ENCODE results near the gene ATP8A2. TPM values are rescaled to one million over a fixed set of nuclear protein-coding genes. Genes with fewer than 3 reads are reported as not detected.

Gene ATP8A2
- total and polyA plus RNA-seq, 10 of the 15 experiments (the other 5 are each of a cell fraction or from before 2014, with no cell fraction given), result 0.01 to 0.04 (median 0.04) TPM; not detected in 7

- H4K20me1 ChIP-seq (ENCODE audit: control insufficient read depth, insufficient read depth), result no peaks in the 10 kb centered on the region
- H3K79me2 ChIP-seq (ENCODE audit: control insufficient read depth, insufficient read depth, low read length), result no peaks in the 10 kb centered on the region
- H3K36me3 ChIP-seq (ENCODE audit: control insufficient read depth in 2 of 2, insufficient read depth in 2 of 2, low read length in 1 of 2), result no peaks in the 10 kb centered on the region
- H3K27ac ChIP-seq (ENCODE audit: control insufficient read depth, insufficient read depth), result no peak overlapping the region
- ChIA-PET SMC1A (ENCODE audit: uncharacterized antibody, unreplicated experiment) (no interaction called here), POLR2A (interaction anchor here (0.5 kb wide), 1 partner anchor 1957 kb away, joined by 4 read pairs; no protein-coding TSS in a partner anchor), CTCF (no interaction called here), RAD21 (ENCODE audit: unreplicated experiment) (no interaction called here)
- H3K9me3 ChIP-seq (replicated peaks; ENCODE audit: control insufficient read depth, insufficient read depth, low read length), result no peaks in the 10 kb centered on the region; the same call in 2 of the 3 replicates
- H3K4me1 ChIP-seq (ENCODE audit: control insufficient read depth, insufficient read depth, low read length), result no peaks in the 10 kb centered on the region; the same call in 1 of the 2 replicates
- no peak for ATAC-seq
- no TSS peak for BruUV-seq (replicated peaks)
- no peak for DNase-seq (ENCODE audit: low read depth, low spot score)
- no peak overlapping the region for H3K9ac ChIP-seq (ENCODE audit: control insufficient read depth, insufficient read depth, low read length)
- H3K4me2 ChIP-seq (ENCODE audit: control insufficient read depth, insufficient read depth), result no peak overlapping the region
- intact Hi-C loops (cut with micrococcal nuclease; ENCODE audit: unreplicated experiment) (no loop called here), in situ Hi-C loops (cut with MboI) (no loop called here)
- H3K27me3 ChIP-seq (replicated peaks in 1 of 2; ENCODE audit: control insufficient read depth in 2 of 2, insufficient read depth in 2 of 2, low read length in 1 of 2), result no peaks in the 10 kb centered on the region
- no peak overlapping the region for H2AFZ ChIP-seq (ENCODE audit: control insufficient read depth, low read depth, low read length)
- no peak for FAIRE-seq
- H3K4me3 ChIP-seq, result no peak overlapping the region
- TF ChIP-seq CREB1 (IDR thresholded peaks at IDR 0.05; ENCODE audit: low read depth) (no peak), IKZF1 (conservative IDR thresholded peaks at IDR 0.05) (no peak), NFYB (IDR thresholded peaks at IDR 0.05; ENCODE audit: insufficient read depth, low read depth, low read length) (no peak), EED (IDR thresholded peaks at IDR 0.05; ENCODE audit: low read depth) (no peak), MEF2A (IDR thresholded peaks at IDR 0.05; ENCODE audit: insufficient read depth, low read depth, low read length) (no peak), SPI1 (IDR thresholded peaks at IDR 0.05; ENCODE audit: borderline replicate concordance, insufficient read depth, low read depth, low read length) (no peak), ETV6 (conservative IDR thresholded peaks at IDR 0.05 in 1 of 2, IDR thresholded peaks at IDR 0.05 in 1 of 2; ENCODE audit: borderline replicate concordance in 1 of 2, low read depth in 1 of 2) (no peak), GABPA (IDR thresholded peaks at IDR 0.05; ENCODE audit: low read depth) (no peak), CHD1 (IDR thresholded peaks at IDR 0.05; ENCODE audit: low read depth, low read length) (no peak), TBL1XR1 (IDR thresholded peaks at IDR 0.05; ENCODE audit: low read depth, low read length) (no peak), RAD21 (IDR thresholded peaks at IDR 0.05; ENCODE audit: insufficient read depth, low read depth, low read length) (no peak), FOS (IDR thresholded peaks at IDR 0.05; ENCODE audit: borderline replicate concordance, extremely low read depth, insufficient read length) (no peak)
Measured at GRCh38 chr13:25910991-25911419, 539.2 kb downstream of the ATP8A2 start.

Data from GM12878 (cell line).